ENCODE measurements around the gene KAZALD1.

The KAZALD1 gene

DNA sequence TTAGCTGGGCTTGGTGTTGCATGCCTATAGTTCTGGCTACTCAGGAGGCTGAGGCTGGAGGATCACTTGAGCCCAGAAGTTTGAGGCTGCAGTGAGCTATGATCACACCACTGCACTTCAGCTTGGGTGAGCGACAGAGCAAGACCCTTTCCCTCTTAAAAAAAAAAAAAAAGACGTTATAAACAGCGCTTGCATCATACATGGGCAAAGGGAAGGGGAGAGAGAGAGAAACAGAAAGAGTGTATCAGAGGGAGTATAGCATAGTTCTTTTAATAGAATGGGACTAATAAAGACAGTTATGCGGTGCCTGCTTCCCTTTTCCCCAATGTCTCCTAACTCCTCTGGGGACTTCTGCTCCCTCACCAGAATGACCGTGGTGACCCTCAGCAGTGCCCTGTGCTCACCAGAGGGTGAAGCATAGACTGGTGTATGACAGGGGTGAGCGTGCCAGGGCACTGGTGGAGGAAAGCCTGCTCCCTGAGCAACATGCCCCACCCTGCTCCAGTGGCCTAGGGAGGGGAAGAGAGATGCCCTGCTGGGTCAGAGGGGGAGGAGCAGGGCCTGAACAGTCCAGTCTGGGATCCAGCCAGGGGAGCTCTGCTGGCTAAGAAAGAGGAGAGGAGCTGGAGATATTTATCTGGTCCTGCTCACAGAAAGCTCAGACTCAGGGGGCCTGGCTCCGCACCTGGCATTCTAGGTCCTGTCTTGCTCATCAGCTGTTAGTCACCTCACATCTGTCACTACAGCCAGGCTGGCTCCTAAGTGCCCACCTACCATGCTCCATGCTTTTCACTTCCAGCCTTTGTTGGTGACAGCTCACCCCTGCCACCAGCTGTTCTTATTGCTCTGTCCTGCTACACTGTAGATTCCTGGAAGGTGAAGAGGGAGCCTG, 33.1 kb upstream of the KAZALD1 start:
- TF ChIP-seq, protein P1, sequence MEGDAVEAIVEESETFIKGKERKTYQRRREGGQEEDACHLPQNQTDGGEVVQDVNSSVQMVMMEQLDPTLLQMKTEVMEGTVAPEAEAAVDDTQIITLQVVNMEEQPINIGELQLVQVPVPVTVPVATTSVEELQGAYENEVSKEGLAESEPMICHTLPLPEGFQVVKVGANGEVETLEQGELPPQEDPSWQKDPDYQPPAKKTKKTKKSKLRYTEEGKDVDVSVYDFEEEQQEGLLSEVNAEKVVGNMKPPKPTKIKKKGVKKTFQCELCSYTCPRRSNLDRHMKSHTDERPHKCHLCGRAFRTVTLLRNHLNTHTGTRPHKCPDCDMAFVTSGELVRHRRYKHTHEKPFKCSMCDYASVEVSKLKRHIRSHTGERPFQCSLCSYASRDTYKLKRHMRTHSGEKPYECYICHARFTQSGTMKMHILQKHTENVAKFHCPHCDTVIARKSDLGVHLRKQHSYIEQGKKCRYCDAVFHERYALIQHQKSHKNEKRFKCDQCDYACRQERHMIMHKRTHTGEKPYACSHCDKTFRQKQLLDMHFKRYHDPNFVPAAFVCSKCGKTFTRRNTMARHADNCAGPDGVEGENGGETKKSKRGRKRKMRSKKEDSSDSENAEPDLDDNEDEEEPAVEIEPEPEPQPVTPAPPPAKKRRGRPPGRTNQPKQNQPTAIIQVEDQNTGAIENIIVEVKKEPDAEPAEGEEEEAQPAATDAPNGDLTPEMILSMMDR (IDR thresholded peaks at IDR 0.05), result no peak
- H3K27me3 Mint-ChIP-seq (ENCODE audit: low read depth, poor library complexity), result peaks cover 38% of the 10 kb centered on the region
- peak overlapping the region; percentile 23 for H3K27ac Mint-ChIP-seq
- H3K4me1 Mint-ChIP-seq, result peaks cover 76% of the 10 kb centered on the region
- DNase-seq, result no peak
- no peaks in the 10 kb centered on the region for H3K9me3 Mint-ChIP-seq
- no peaks in the 10 kb centered on the region for H3K36me3 Mint-ChIP-seq (ENCODE audit: low read depth)
- H3K4me3 Mint-ChIP-seq, result peak overlapping the region; percentile 63

DNA sequence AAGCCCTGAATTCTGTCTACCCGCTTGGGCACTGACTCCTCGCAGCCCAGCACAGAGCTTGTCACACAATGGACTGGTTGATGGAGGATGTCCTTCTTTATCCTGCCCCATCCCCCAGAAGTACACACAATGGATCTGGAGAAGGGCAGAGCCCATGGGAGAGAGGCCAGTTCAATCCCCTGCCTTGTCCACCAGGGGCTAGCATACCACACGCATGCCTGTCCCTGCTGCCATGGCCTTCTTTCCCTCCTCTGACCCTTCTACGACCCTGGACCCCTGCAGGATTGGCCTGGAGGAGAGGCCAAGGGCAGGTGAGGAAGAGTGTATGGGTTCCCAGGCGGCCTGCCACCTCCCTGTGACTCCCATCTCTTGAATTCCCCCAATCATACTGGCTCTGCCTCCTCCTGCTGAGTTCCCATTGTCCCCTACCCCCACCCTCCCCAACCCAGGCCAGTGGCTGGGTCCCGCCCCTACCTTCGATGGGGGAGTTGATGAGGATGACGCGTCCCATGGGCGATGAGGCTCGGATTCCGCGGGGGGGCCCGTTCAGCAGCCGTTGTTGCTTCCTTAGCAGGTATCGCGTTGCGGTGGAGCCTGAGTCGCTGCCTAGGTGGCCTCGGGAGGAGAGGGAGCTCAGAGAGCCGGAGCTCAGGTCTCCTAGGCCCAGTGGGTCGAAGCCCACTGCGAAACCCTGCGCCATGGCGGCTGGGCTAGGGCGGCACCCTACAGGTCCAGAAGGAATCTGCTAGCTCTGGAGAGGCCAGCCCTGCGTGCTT, 32.1 kb upstream of the KAZALD1 start:
- no peak for DNase-seq
- Mint-ChIP-seq H3K4me1 (peaks cover 77% of the 10 kb centered on the region), H3K4me3 (peak overlapping the region; percentile 63), H3K36me3 (ENCODE audit: low read depth) (no peaks in the 10 kb centered on the region), H3K27me3 (ENCODE audit: low read depth, poor library complexity) (peaks cover 46% of the 10 kb centered on the region), H3K9me3 (no peaks in the 10 kb centered on the region), H3K27ac (no peak overlapping the region)
- TF ChIP-seq, protein P1 (IDR thresholded peaks at IDR 0.05), result peak; percentile 27

DNA sequence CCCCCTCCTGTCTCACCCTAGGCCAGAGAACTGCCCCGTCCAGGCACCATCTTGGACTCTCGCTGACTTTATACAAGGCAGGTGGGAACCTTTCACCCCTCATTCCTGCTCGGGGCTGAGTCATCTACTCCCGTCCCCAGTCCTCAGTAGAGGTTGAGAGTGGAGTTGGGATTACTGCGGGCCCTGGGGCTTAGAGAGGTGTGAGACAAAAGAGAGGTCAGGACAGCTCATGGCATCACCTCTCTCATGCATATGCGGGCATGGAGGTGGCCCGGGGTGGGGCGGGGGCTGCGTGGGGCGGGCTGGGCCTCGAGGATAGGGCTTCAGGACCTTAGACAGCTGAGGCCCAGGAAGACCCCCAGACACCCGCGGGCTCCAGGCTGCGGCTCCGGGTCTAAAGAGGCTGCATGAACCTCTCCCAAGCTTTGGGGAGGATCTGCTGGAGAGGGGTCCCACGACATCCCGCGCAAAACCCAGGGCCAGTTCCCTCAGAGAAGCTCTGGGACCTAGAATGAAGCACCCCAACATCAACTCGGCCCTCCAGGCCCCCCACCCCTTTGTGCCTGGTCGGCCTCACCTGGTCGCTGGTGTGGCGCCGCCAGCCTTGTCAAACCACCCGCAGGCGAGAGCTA, 31.2 kb upstream of the KAZALD1 start:
- Mint-ChIP-seq H3K27me3 (ENCODE audit: low read depth, poor library complexity) (peaks cover 55% of the 10 kb centered on the region), H3K4me1 (peaks cover 73% of the 10 kb centered on the region), H3K9me3 (no peaks in the 10 kb centered on the region), H3K36me3 (ENCODE audit: low read depth) (no peaks in the 10 kb centered on the region), H3K4me3 (peak overlapping the region; percentile 83), H3K27ac (no peak overlapping the region)
- DNase-seq, result no peak
- TF ChIP-seq, protein P1 (IDR thresholded peaks at IDR 0.05), result no peak

DNA sequence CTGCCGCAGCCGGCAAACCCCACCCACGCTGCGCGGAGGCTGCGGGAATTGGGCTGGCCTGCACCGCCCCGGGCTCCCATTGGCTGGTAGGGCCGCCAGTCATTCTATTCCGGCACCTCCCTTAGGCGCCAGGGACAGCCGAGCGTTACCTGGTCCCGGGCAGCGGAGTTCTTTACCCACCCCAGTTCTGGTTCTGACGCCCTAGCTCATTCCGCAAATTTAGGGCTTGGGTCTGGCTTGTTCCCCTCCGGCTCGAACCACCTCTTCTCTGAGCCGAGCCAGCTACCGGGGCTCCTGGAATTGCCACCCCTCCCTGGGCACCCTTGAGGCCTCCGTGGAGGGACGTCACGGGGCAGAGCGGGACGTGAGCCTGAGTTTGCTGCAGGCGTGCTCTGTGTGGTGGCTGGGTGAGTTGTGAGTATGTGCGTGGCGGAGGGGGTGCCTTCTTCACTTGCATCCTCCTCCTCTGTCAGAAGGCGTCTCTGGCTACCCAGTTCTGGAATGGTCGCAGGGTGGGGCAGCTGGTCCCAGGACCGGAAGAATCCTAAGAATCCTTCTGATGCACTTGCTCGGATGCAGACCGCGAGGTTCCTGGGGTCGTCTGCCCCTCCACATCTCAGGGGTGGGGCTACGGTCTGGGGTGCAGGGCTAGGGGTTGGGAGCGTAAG, 30.5 kb upstream of the KAZALD1 start, which contains the start of the genes PDZD7 and SFXN3:
Gene PDZD7 (minus strand): TSS at position 2 of the 668 bp plus-strand sequence. CDS start 910 bp downstream, outside the sequence.
Gene SFXN3 (plus strand): TSS at position 107 of the 668 bp plus-strand sequence. CDS start 3,461 bp downstream, outside the sequence.
- no peaks in the 10 kb centered on the region for H3K36me3 Mint-ChIP-seq (ENCODE audit: low read depth)
- TF ChIP-seq, protein P1 (IDR thresholded peaks at IDR 0.05), result no peak
- H3K27ac Mint-ChIP-seq, result no peak within 1 kb of the TSS
- DNase-seq, result peak; percentile 98
- peaks cover 69% of the 10 kb centered on the region for H3K4me1 Mint-ChIP-seq
- peaks cover 62% of the 10 kb centered on the region for H3K27me3 Mint-ChIP-seq (ENCODE audit: low read depth, poor library complexity)
- peak within 1 kb of the TSS; percentile 83 for H3K4me3 Mint-ChIP-seq
- no peaks in the 10 kb centered on the region for H3K9me3 Mint-ChIP-seq

DNA sequence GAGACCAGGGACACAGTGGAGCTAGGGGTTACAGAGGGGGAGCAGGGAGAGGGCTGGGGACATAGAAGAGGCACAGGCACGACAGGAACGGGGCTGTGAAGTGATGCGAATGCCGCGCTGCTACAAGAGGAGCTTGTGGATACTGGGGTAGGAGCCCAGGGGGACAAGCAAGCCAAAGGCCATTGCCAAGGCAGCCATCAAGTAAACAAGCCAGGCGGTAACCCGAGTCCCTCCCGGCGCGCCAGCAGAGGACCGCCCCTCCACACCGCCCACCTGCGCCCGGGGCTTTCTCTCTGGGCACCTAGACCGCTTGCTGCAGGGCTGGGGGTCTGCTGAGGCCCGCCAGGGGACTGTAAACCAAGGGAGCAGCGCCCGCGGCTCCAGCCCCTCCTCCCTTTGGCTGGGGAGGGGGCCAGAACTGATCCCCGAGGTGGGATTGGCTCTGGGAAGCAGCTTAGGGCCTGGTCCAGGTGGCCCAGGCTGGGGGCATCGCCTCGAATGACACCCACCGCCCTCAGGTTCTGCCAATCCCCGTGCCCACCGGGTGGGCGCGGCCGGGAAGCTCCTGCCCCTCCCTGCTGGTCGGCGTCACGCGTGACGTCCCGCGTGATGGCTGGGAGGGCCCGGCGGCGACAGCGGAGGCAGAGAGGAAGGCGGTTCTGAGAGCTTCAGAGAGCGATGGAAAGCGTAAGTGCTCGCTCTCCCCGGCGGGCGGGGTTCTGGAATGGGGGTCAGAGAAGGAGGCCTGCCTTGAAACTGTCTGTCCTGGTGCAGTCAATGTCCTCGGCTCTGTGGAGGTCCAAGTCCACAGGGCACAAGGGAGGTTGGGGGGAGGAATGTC, 29.8 kb upstream of the KAZALD1 start:
- Mint-ChIP-seq H3K4me1 (peaks cover 61% of the 10 kb centered on the region), H3K4me3 (peak overlapping the region; percentile 83), H3K36me3 (ENCODE audit: low read depth) (no peaks in the 10 kb centered on the region), H3K27me3 (ENCODE audit: low read depth, poor library complexity) (peaks cover 69% of the 10 kb centered on the region), H3K27ac (no peak overlapping the region), H3K9me3 (no peaks in the 10 kb centered on the region)
- TF ChIP-seq, protein P1 (IDR thresholded peaks at IDR 0.05), result no peak
- peak; percentile 74 for DNase-seq

Data from nephron progenitor cell (in vitro differentiated cells).